NCI-H2107 treated with DMSO at 0.1 percent for 48 hours (cell line): ENCODE measurements around the gene HOOK2.

Experiments
- DNase-seq: peaks from one replicate; lab custom pipeline; 2025; ENCODE audit not compliant: unreplicated experiment; lab: John Stamatoyannopoulos, UW

Gene HOOK2

DNA sequence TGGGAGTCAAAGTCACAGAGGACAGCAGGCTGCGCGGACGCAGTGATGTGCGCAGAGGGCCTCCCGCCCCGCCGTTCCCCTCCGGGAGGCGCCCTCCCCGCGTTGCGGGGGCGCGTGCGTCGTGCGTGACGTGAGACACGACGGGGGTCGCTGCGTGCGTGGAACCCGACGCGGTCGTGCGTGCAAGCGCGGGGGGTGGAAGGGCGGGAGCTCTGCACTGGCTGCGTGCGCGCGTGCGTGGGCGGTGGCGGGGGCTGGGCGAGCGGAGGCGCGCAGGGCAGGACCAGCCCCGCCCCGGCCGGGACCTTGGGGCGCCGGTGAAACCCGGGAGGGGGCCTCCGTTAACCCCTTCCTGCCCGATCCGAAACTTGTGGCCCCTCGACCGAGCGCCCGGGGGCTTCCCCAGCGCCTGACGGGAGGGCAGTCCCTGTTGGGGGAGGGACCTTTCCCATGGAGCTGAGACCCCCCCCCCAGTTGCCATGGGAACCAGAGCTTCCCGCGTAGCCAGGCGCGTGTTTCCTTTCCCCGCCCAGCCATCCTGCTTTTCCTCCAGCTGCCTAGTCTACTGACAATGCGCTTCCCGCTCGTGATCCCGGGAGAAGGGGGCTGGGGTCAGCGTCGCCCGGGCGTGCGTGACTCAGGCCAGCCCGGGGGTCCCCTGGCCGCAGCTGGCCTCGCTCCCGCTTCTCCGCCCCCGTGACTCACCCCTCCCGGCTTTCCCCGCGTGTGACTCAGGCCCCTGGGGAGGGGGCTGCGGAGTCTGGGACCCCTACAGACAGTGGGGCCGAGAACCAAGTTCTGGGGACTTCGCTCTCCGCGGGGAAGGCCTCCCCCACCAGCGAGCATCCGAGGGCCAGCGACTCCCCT is 7.3 kb upstream of the HOOK2 start:
- DNase-seq: peak; percentile 40

DNA sequence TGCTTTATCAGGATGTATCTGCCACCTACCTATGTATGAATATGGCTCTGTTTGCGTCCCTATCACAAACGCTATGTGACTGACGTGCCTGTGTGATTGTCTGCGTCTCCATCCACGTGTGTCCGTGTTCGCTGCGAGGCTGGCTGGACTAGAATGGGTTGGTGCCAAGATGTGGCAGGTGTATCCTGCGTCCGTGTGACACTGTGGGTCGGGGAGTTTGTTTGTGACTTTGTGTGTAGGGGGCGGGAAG is 6.7 kb upstream of the HOOK2 start:
- DNase-seq: no peak

- DNase-seq: peak; percentile 25
Observed at GRCh38 chr19:12779162-12779993, 4.0 kb upstream of the HOOK2 start.

DNA sequence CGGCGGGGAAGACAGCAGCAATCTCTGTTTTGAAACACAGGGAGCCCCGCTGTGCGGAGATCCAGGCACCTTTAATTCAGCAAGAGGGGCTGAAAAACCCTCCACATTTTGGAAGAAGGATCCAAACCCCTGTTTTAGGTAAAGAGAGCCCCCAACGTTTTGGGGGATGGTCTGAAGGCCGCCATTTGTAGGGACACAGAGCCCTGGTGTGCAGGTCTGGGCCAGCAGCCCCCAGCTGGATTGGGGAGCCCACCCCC is 3.5 kb upstream of the HOOK2 start:
- DNase-seq: no peak

DNA sequence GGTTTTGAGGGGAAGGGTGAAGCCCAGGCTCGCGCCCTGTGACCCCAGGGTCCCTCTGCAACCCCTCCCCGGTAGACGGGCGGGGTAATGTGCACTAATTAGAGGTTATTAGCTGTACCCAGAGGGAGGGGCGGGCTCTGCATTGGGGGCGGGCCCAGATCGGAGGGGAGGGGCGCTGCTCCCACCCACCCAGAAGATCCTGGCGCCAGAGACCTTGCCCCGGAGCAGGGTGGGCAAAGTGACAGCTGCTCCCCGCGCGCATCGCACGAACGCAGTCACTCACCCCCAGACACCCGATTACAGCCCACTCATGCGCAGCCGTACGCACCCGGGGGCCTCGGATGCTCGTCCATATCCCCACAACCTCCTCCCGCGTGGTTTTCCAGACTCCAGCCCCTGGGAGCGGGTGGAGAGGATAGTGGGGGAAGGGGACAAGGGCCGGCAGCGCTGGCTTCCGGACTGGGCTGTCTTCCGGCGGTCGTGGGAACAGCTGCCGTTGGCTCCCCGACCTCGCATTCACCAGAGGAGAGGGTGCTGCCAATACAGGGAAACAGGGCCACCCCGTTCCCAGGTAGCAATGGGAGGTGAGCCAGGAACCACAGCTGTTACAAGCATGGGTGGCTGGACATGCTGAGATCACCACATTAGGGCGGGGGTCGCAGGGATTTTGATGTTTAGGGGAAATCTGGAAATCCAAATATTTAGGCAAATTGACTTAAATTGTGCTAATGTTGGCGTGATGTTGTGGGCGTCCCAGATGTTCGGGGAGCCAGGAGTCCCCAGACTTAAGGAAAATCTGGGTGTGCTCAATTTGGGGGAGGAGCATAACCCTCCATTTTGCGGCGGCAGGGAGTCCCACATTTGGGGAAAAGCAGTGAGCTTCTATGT is 2.9 kb upstream of the HOOK2 start:
- DNase-seq: peak; percentile 65

GRCh38 chr19:12777217-12778016 is 2.1 kb upstream of the HOOK2 start:
- peak; percentile 80 for DNase-seq

- DNase-seq: no peak
Observed at GRCh38 chr19:12773571-12773970, 1.8 kb downstream of the HOOK2 start.

- DNase-seq: no peak
Observed at GRCh38 chr19:12772323-12772722, 3.0 kb downstream of the HOOK2 start.

DNA sequence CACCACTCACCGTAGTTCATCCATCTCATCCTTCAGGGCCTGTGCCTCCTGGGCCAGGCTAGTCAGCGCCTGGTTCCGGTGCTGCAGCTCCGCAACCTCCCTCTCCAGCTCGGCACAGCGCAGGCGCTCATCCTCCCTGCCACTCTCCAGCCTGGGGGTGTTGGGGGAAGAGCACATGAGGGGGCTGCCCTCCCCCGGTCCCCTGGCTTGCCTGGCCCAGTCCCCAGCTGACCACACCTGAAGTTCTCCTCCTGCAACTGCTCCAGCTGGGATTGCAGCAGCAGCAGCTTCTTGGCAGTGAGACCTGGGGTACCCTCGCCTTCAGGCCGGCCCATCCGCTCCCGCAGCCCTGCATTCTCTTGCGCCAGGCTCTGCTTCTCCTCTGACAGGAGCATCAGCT is 4.4 kb downstream of the HOOK2 start:
- no peak for DNase-seq

- DNase-seq: peak; percentile 12
Observed at GRCh38 chr19:12769689-12770088, 5.7 kb downstream of the HOOK2 start.

DNA sequence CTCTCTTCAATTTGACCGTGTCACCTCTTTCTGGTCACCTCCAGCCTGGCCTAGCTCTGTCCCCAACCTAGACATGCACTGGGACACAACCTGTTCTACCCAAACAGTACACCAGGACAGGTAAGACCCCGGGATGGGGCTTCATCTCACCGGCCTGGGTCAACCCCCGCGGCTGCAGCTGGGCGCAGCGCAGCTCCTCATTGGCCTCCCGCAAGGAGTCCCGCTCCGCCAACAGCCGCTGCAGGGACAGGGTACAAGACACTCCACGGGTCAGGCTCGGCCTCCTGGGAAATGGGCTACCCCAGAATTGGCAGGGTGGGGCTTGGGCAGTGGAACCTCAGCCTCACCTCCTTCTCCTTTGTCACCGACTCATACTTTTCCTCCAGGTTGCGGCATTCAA is 7.7 kb downstream of the HOOK2 start:
- DNase-seq: no peak

DNA sequence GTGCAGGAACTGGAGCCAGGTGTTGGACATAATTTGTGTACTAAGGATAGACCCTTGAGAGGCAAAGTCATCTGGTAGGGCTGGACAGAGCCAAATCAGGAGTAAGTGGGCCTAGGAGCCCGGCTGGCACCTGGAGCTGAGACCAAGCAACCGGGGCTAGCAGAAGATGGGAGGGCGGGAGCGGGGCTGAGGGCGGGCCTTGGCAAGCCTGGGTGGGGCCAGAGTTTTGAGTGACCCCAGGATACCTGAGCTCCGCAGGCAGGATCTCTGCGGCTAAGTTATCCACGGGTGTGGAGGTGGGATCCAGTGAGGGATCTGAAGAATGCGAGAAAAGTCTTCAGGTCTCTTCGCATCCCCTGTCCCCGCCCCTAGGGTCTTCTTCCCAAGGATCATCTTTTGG is 8.2 kb downstream of the HOOK2 start:
- DNase-seq: no peak

DNA sequence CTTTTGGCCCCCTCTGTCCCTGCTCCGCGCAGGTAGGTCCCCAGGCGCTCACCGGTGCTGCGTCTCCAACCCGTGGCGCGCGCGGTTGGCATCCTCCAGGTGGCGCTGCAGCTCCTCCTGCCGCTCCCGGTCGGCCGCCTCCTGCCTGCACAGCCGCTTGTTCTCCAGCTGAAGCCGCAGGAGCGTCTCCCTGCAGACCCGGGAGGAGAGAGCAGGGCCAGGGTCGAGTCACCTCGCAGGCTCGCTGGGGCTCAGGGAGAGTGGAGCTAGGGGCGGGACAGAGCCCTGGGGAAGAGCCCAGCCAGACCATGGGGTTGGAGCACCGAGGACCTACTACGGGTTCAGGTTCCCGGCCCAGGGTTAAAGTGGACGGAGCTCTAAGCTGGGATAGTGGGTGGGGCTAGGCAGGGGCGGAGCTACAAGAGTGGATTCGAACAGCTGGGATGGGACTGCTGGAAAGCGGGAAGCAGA is 9.3 kb downstream of the HOOK2 start:
- peak; percentile 41 for DNase-seq

DNA sequence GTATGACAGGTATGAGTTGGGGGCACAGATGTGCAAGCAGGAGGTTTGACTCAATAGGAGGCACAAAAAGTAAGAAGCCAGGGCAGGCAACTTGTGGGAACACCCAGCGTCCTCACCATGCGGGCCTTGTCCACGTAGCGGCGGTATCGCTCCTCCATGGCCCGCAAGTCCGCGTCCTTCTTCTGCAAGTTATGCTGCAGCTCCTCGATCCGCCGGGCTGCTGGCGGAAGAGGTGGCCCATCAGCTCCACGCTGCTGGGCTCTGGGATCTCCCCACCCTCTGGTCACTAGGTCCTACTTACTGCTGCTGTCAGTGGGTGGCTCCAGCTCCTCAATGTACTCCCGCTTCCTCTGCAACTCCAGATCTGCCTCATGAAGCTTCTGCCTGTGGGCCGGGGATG is 10.7 kb downstream of the HOOK2 start:
- no peak for DNase-seq

DNA sequence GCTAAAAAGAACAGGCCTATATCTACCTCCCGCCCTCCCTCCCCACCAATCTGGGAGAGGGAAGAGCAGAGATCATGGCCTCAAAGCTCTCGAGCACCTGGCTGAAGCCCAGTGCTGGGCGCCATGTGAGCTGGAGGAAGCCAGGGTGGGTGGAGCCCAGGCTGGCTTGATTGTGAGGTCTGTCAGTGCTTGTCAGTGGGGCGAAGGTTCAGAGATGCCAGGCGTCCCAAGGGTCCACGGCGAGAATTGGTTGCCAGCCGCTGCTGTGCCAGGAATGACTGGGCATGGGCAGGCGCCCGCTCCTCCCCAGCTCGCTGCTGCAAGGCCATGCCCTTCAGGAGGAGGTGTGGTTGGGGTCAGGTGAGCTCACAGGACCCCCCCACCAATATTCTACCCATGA is 12.3 kb downstream of the HOOK2 start:
- no peak for DNase-seq

GRCh38 chr19:12759686-12760085 is 15.7 kb downstream of the HOOK2 start:
- no peak for DNase-seq

- DNase-seq: no peak
Observed at GRCh38 chr19:12757544-12758274, 17.6 kb downstream of the HOOK2 start.

GRCh38 chr19:12756150-12756883 is 19.0 kb downstream of the HOOK2 start:
- no peak for DNase-seq

DNA sequence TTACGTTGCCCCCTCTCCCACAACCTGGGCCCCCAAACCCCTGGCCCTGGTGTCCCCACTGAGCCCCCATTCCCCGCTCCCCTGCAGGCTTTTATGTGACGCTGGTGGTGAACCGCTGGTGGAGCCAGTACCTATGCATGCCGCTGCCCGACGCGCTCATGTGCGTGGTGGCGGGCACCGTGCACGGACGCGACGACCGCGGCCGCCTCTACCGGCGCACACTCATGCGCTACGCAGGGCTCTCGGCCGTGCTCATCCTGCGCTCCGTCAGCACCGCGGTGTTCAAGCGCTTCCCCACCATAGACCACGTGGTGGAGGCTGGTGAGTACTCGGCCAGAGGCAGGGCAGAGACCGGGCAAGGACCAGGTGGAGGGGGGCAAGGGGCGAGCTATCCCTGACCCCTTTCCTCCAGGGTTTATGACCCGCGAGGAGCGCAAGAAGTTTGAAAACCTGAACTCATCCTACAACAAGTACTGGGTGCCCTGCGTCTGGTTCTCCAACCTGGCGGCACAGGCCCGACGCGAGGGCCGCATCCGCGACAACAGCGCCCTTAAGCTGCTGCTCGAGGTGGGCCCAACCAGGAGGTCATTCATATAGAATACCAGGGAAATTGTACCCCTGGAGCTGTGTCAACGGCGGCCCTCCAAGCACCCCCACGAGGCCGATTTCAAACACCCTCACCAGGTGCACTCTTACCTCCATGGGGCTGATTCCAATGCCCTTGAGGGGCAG is 20.7 kb downstream of the HOOK2 start:
- no peak for DNase-seq
